ENCODE data around the gene CTU2. TPM values are rescaled to one million over a fixed set of nuclear protein-coding genes. Genes with fewer than 3 reads are reported as not detected.

Gene CTU2
- polyA plus RNA-seq, 1 donor (not counting 4 experiments of a cell fraction or from before 2014, with no cell fraction given): 6.3 TPM

- Histone ChIP-seq H3K27me3 (ENCODE audit: control insufficient read depth, extremely low read depth, insufficient read depth, low read length) (no peaks in the 10 kb centered on the region), H3K9me3 (ENCODE audit: control insufficient read depth, low read depth, low read length) (no peaks in the 10 kb centered on the region), H4K20me1 (ENCODE audit: control insufficient read depth, extremely low read depth, insufficient read depth, low read length) (peaks cover 36% of the 10 kb centered on the region), H3K9me1 (ENCODE audit: control insufficient read depth, extremely low read depth, insufficient read depth, low read length) (no peaks in the 10 kb centered on the region), H3K79me2 (ENCODE audit: control insufficient read depth, insufficient read depth, low read length) (peaks cover 86% of the 10 kb centered on the region), H3K36me3 (ENCODE audit: control insufficient read depth in 2 of 2, extremely low read depth in 1 of 2, insufficient read depth in 2 of 2, low read length in 2 of 2) (peaks cover 22 to 23% of the 10 kb centered on the region in 2 experiments), H3K9ac (ENCODE audit: control insufficient read depth, extremely low read depth, insufficient read depth, low read length) (no peak overlapping the region), H3K4me2 (ENCODE audit: control insufficient read depth, extremely low read depth, insufficient read depth, low read depth, low read length) (no peak overlapping the region), H3K4me1 (ENCODE audit: control insufficient read depth, extremely low read depth, insufficient read depth, low read length) (peaks cover 32% of the 10 kb centered on the region), H2AFZ (ENCODE audit: control insufficient read depth, low read length) (no peak overlapping the region), H3K4me3 (ENCODE audit: control insufficient read depth in 2 of 3, extremely low read depth in 1 of 3, insufficient read depth in 2 of 3, low read depth in 1 of 3, low read length in 3 of 3) (no peak overlapping the region), H3K27ac (ENCODE audit: control insufficient read depth, insufficient read depth, low read length) (no peak overlapping the region)
- TF ChIP-seq CTCF (optimal IDR thresholded peaks at IDR 0.05 in 1 of 3, IDR thresholded peaks at IDR 0.05 in 1 of 3, conservative IDR thresholded peaks at IDR 0.05 in 1 of 3; ENCODE audit: extremely low read depth in 1 of 3, insufficient read depth in 2 of 3, low read length in 3 of 3) (no peak), EZH2 (IDR thresholded peaks at IDR 0.05; ENCODE audit: low read length) (no peak)
- DNase-seq (ENCODE audit: low read depth, low spot score): no peak
- no peak for FAIRE-seq
- dilution Hi-C loops (cut with MboI; ENCODE audit: extremely low pct_ligation_motif_present, low sequenced_read_pairs): loop anchor here (25.0 kb wide), 1 partner anchor 97 kb away; the partner anchor contains the start of genes CYBA and MVD
Observed at GRCh38 chr16:88758944-88759244, 52.6 kb downstream of the CTU2 start.

GRCh38 chr16:88759245-88759975, 53.1 kb downstream of the CTU2 start:
- no peaks in the 10 kb centered on the region for H3K9me3 ChIP-seq (ENCODE audit: control insufficient read depth, low read depth, low read length)
- no peak for FAIRE-seq
- DNase-seq (ENCODE audit: low read depth, low spot score): no peak
- TF ChIP-seq EZH2 (IDR thresholded peaks at IDR 0.05; ENCODE audit: low read length) (no peak), CTCF (optimal IDR thresholded peaks at IDR 0.05 in 1 of 3, IDR thresholded peaks at IDR 0.05 in 1 of 3, conservative IDR thresholded peaks at IDR 0.05 in 1 of 3; ENCODE audit: extremely low read depth in 1 of 3, insufficient read depth in 2 of 3, low read length in 3 of 3) (no peak)
- peaks cover 30% of the 10 kb centered on the region for H3K4me1 ChIP-seq (ENCODE audit: control insufficient read depth, extremely low read depth, insufficient read depth, low read length)
- dilution Hi-C loops (cut with MboI; ENCODE audit: extremely low pct_ligation_motif_present, low sequenced_read_pairs): loop anchor here (25.0 kb wide), 1 partner anchor 97 kb away; the partner anchor contains the start of genes CYBA and MVD
- H3K27ac ChIP-seq (ENCODE audit: control insufficient read depth, insufficient read depth, low read length): no peak overlapping the region
- H3K4me3 ChIP-seq (ENCODE audit: control insufficient read depth in 2 of 3, extremely low read depth in 1 of 3, insufficient read depth in 2 of 3, low read depth in 1 of 3, low read length in 3 of 3): no peak overlapping the region
- H3K9ac ChIP-seq (ENCODE audit: control insufficient read depth, extremely low read depth, insufficient read depth, low read length): no peak overlapping the region
- peaks cover 24 to 27% of the 10 kb centered on the region in 2 experiments for H3K36me3 ChIP-seq (ENCODE audit: control insufficient read depth in 2 of 2, extremely low read depth in 1 of 2, insufficient read depth in 2 of 2, low read length in 2 of 2)
- H3K79me2 ChIP-seq (ENCODE audit: control insufficient read depth, insufficient read depth, low read length): peaks cover 86% of the 10 kb centered on the region
- H4K20me1 ChIP-seq (ENCODE audit: control insufficient read depth, extremely low read depth, insufficient read depth, low read length): peaks cover 31% of the 10 kb centered on the region
- no peaks in the 10 kb centered on the region for H3K27me3 ChIP-seq (ENCODE audit: control insufficient read depth, extremely low read depth, insufficient read depth, low read length)
- no peak overlapping the region for H2AFZ ChIP-seq (ENCODE audit: control insufficient read depth, low read length)
- no peak overlapping the region for H3K4me2 ChIP-seq (ENCODE audit: control insufficient read depth, extremely low read depth, insufficient read depth, low read depth, low read length)
- no peaks in the 10 kb centered on the region for H3K9me1 ChIP-seq (ENCODE audit: control insufficient read depth, extremely low read depth, insufficient read depth, low read length)

All from keratinocyte (primary cell).